HG03558 (cell line): Measurements from ENCODE around the gene EFNA2.

ENCODE experiments used
- ATAC-seq: cut with Tn5 transposase; IDR thresholded peaks from one replicate; pipeline ENCODE4 v1.9.1; 2021; ENCODE audit warnings: moderate number of reproducible peaks; ENCODE audit not compliant: unreplicated experiment; ENCODE audit errors: extremely low read depth

Gene EFNA2

GRCh38 chr19:1248786-1249297 is 36.8 kb upstream of the EFNA2 start:
- no peak for ATAC-seq

- no peak for ATAC-seq
Observed at GRCh38 chr19:1249298-1249989, 36.2 kb upstream of the EFNA2 start.

DNA sequence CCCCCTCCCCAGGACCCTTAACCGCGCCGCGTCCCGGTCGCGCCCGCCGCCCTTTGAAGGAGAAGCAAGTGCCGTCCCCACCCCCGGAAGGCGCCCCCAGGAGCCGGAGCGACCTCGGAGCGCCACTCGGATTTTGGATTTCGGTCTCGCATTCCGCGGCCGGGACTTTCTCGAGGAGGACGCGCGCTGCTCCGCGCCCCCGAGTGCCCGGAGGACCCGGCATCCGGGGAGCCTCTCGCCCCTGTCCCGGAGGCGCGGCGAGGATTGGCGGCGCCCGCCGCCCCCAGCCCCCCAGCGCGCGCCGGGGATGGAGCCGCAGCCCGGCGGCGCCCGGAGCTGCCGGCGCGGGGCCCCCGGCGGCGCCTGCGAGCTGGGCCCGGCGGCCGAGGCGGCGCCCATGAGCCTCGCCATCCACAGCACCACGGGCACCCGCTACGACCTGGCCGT is 35.7 kb upstream of the EFNA2 start:
- no peak for ATAC-seq

DNA sequence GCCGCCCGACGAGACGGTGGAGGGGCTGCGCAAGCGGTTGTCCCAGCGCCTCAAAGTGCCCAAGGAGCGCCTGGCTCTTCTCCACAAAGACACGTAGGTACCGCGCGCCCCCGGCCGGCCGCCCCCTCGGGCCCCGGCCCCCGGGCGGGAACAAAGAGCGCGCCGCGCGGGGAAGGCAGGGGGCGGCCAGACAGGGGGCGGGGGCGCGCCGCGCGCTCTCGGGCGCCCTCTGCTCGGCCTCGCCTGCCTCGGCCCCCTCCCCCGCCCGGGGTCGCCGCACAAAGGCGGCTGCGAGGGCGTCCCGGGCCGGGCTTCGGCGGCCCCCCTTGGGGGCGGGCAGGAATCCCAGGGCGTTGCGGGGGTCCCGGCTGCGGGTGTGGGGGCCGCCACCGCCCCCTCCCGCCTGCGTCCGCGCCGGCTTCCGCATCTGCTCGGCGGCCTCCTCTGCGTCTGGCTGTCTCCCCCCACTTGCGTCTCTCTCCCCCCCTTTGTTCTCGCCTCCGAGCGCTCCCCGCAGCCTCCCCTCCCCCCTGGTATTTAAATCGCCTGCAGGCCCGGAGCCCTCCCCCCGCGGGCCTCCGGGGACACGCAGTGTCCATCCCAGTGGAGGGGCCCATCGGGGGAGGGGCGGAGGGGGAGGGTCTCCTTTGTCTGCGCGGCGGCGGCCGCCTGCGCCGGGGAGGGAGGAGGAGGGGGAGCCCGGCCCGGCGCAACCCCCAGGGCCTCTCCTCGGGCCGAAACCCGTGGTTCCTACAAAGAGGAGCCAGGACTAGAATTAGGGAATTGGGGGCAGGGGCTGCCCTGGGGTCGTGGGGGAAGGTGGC is 35.0 kb upstream of the EFNA2 start:
- no peak for ATAC-seq

DNA sequence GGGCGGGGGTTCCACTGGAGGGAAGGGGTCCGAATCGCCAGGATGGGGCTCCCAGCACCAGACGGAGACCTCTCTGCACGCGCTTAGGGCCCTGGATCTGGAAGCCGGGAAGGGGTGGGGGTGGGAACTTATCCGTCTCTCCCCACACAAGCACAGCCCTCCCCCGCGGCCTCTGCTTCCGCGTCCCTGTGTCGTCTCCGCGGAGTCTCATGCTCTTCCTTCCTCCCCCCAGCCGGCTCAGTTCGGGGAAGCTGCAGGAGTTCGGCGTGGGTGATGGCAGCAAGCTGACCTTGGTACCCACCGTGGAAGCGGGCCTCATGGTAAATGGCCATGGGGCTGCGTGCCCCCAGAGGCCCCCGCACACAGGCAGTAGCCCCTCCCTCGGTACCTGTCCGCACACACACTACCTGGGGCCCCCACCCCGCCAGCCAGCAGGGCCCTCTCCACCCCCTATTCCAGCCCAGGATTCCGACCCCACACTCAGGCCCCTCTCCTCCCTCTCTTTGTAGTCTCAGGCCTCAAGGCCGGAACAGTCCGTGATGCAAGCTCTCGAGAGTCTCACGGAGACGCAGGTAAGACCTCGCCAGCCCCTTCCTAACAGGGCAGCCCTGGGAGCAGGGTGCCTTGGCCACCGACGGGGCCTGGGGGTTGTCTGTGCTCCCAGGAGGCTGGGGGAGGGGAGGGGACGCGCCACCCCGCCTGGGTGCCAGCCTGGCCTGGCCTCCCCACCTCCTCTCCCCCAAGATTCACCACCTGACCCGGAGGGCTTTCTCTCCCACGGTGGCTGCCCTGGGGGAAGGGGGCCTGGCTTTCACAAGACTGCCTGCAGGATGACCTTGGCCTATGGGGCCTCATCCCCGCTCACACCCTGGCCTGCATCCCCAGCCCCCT is 34.1 kb upstream of the EFNA2 start:
- ATAC-seq = no peak

GRCh38 chr19:1252221-1252820 is 33.4 kb upstream of the EFNA2 start:
- ATAC-seq = no peak

DNA sequence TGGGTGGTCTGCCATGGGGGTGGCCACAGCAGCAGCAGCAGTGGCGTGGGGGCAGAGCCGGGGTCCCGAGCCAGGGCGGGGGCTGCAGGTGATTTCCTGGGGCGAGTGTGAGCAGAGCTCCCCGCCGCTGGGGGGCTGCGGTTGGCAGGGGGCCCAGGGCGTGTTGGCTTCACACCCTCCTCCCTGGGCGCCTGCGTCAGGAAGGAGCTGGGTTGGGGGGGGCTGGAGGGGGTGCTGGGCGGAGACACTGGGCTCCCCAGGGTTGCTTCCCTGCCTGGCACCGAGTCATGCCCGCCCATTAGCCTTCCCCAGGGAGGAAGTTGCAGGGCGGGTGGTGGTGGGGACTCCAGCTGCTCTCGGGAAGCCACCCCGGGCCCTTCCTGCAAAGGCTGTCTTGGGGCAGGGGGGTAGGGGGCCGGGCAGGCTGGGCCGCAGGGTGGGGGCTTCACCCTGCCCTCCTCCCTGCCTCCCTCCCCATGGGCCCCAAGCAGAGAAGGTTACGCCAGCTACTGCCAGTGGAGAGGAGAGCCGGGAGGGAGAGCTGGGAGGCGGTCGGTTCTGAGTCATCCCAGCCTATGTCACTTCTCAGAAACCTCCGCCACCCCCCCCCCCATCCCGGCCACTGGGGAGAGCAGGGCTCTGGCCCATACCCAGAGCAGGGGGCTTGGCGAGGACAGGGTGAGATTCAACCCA is 32.7 kb upstream of the EFNA2 start:
- no peak for ATAC-seq

DNA sequence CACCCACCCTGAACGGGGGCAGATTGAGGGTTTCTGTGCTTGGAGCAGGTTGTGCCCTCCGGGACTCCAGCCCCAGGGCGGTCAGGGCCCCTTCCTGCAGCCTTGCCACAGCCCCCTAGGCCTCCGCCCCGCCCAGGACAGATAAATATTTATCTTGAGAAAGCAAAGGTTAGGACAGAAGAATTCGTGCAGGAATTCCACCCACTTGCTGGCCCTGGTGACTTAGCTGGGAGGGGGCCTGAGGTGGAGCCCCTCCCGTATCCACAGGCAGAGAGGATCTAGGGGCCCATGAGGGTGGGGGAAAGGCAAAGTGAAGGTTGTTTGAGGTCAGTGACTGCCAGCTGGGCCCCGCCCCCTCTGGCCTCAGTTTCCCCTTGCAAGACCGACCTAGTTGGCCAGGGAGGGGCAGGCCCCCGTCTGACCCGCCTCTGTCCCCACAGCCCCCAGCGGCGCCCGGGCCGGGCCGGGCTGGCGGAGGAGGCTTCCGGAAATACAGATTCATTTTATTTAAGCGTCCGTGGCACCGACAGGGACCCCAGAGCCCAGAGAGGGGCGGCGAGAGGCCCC is 32.1 kb upstream of the EFNA2 start:
- ATAC-seq = no peak

DNA sequence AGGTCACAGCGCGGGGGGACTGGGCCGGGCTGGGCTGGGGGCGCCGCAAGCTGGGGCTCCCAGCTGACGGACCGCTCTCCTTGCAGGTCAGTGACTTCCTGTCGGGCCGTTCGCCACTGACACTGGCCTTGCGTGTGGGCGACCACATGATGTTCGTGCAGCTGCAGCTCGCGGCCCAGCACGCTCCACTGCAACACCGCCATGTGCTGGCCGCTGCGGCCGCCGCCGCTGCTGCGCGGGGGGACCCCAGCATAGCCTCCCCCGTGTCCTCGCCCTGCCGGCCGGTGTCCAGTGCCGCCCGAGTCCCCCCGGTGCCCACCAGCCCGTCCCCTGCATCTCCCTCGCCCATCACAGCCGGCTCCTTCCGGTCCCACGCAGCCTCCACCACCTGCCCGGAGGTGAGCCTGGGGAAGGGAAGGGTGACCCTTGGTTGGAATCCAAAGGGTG is 31.6 kb upstream of the EFNA2 start:
- no peak for ATAC-seq

GRCh38 chr19:1254530-1255185 is 31.0 kb upstream of the EFNA2 start:
- ATAC-seq = no peak

DNA sequence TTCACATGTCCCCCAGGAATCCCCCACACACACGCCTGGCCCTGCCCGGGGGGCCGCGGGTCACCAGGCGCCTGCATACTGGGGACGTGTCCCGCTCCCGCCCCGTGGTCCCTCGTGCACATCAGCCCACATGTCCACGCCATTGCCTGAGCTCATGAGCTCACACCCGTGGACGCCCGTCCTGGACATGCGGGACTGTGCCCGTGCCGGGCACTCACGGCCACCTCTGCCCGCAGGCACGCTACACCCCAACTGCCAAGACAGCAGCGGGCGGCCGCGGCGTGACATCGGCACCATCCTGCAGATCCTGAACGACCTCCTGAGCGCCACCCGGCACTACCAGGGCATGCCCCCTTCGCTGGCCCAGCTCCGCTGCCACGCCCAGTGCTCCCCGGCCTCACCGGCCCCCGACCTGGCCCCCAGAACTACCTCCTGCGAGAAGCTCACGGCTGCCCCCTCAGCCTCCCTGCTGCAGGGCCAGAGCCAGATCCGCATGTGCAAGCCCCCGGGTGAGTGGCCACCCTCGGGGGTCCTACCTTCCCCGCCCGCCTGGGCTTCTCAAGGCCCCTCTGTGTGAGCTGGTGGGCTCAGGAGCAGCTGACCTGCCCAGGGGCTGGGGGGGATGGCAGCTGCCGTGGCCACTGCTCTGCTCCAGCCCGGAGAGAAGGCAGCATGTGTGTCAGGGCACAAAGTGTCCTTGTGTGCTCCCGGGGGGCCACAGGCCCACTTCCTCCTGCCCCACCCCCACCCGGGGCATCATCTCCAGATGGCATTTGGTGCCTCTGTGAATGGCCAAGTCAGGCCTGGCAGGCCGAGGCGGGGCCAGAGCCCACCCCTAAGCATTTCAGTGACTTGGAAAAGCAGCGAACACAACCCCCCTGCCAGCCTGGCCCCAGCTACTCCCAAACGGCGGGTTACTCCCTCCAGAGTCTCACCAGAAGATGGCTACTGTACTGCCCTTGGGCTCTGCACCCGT is 30.2 kb upstream of the EFNA2 start:
- no peak for ATAC-seq

DNA sequence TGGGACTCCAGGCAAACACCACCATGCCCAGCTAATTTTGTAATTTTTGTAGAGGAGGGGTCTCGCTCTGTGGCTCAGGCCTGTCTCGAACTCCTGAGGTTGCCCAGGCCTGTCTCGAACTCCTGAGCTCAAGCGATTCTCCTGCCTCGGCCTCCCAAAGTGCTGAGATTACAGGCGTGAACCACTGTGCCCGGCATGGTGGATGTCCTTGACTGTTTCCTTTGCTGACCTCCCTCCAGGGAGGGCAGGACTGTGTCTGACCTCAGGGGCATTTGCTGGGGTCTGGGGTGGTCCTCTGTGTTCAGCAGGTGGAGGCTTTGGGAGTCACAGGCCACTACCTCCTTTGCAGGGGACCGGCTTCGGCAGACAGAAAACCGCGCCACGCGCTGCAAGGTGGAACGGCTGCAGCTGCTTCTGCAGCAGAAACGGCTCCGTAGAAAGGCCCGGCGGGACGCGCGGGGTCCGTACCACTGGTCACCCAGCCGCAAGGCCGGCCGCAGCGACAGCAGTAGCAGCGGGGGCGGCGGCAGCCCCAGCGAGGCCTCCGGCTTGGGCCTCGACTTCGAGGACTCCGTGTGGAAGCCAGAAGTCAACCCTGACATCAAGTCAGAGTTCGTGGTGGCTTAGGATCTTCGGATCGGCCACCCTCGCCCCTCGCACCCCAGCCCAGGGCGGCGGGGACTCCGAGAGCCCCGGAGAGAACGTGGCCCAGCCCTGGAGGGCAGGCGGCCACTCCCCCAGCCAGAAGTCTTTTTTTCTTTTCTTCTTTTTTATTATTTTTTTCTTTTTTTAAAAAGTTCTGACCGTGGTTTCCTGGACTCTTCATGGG is 28.8 kb upstream of the EFNA2 start:
- ATAC-seq = no peak

- no peak for ATAC-seq
Observed at GRCh38 chr19:1257475-1258162, 28.1 kb upstream of the EFNA2 start.

- no peak for ATAC-seq
Observed at GRCh38 chr19:1258163-1258492, 27.5 kb upstream of the EFNA2 start.

DNA sequence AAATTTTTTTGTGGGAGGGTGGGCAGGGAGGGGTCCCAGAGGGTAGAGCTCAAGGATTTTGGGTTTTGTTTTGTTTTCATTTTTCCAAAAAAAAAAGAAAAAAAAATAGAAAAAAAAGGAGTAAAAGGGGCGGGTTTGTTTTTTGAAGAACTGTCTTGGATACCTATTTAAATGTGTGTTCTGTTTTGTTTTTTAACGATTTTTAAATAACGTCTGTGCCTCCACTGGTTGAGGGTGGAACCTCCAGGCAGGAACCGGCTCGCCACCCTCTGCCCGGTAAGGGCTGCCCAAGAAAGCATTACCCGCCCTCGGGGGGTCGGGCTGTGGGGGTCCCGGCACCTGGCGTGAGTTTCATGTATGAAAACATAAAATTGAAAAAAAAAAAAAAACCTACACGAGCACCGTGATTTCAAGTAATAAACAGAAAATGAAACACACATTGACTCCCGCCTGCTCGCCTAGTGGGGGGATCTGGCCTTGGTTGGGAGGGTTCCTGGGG is 26.9 kb upstream of the EFNA2 start:
- no peak for ATAC-seq
